BJ (cell line): ENCODE measurements around the gene TRAP1. TPM values are rescaled to one million over a fixed set of nuclear protein-coding genes. Genes with fewer than 3 reads are reported as not detected.
"Not testable (repeated sequence)": the region's sequence is repeated elsewhere in the genome, so short reads cannot be mapped to it uniquely, and the experiment has no call there.

Experiments
- CTCF ChIA-PET: fragments of 350-600 bp; formaldehyde crosslinking; extraction: SDS; loops from one replicate; lab custom pipeline; 2021; ENCODE audit warnings: antibody characterized with exemption, inconsistent platforms; lab: Yijun Ruan, JAX
- POLR2A ChIA-PET: fragments of 300-600 bp; sonication (Branson Sonifier 250); formaldehyde crosslinking; extraction: SDS; loops from one replicate; lab custom pipeline; 2021; ENCODE audit warnings: antibody characterized with exemption; lab: Charles Lee
- DNase-seq: peaks from one replicate; pipeline ENCODE4 v3.0.0-alpha.2; 2011; ENCODE audit warnings: low read depth
- H3K27me3 ChIP-seq: 2 replicates; pipeline ENCODE4 v1.6.0; 2011; ENCODE audit warnings: low read length; ENCODE audit not compliant: control insufficient read depth, insufficient read depth
- H3K36me3 ChIP-seq: 2 replicates; pipeline ENCODE4 v1.5.1; 2011; ENCODE audit warnings: low read length; ENCODE audit not compliant: control insufficient read depth, insufficient read depth
- H3K4me3 ChIP-seq: 2 replicates; pipeline ENCODE4 v1.5.1; 2011; ENCODE audit warnings: low read depth, mild to moderate bottlenecking, control low read depth, low read length
- polyA plus RNA-seq: library from polyadenylated mRNA; depleted of rRNA; stranded (reverse); fragments of >200 nt; gene quantifications from 2 replicates; pipeline ENCODE4 v1.2.3, GENCODE V29; 2011
- TF ChIP-seq, protein P1 (sequence below): IDR thresholded peaks from 2 replicates; pipeline ENCODE4 v1.5.1; 2011; ENCODE audit warnings: low read depth, mild to moderate bottlenecking, control low read depth, inconsistent platforms, low read length, moderate library complexity; ENCODE audit not compliant: insufficient read depth

The TRAP1 gene
- polyA plus RNA-seq, 1 experiment: 112 TPM

DNA sequence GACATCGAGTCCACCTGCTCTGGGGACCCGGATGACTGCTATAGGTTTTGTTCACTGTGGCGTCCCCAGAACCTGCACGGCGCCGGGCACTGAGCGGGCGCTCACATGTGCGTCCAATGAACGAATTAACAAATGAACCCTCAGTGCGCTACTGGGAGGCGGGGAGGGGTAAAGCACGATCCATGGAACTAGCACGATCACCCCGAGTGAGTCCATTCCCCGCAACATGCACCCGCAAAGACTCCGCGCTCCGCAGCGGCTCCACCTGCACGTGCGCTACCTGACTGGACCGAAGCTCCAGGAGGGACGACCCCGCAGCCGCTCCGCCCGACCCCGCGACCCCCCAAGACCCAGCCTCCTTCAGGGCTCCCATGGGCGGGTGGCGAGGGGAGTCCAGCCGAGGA, 491 bp downstream of the TRAP1 start:
- ChIA-PET POLR2A (no interaction called here), CTCF (interaction anchor here (1.2 to 1.7 kb wide), 2 partner anchors 27 to 30 kb away, joined by 3 to 5 read pairs; no protein-coding TSS in a partner anchor)
- peak overlapping the region; percentile 89 for H3K4me3 ChIP-seq
- H3K36me3 ChIP-seq: no peaks in the 10 kb centered on the region; the same call in 1 of the 2 replicates
- TF ChIP-seq, protein P1, sequence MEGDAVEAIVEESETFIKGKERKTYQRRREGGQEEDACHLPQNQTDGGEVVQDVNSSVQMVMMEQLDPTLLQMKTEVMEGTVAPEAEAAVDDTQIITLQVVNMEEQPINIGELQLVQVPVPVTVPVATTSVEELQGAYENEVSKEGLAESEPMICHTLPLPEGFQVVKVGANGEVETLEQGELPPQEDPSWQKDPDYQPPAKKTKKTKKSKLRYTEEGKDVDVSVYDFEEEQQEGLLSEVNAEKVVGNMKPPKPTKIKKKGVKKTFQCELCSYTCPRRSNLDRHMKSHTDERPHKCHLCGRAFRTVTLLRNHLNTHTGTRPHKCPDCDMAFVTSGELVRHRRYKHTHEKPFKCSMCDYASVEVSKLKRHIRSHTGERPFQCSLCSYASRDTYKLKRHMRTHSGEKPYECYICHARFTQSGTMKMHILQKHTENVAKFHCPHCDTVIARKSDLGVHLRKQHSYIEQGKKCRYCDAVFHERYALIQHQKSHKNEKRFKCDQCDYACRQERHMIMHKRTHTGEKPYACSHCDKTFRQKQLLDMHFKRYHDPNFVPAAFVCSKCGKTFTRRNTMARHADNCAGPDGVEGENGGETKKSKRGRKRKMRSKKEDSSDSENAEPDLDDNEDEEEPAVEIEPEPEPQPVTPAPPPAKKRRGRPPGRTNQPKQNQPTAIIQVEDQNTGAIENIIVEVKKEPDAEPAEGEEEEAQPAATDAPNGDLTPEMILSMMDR: no peak
- no peak for DNase-seq
- no peaks in the 10 kb centered on the region for H3K27me3 ChIP-seq

DNA sequence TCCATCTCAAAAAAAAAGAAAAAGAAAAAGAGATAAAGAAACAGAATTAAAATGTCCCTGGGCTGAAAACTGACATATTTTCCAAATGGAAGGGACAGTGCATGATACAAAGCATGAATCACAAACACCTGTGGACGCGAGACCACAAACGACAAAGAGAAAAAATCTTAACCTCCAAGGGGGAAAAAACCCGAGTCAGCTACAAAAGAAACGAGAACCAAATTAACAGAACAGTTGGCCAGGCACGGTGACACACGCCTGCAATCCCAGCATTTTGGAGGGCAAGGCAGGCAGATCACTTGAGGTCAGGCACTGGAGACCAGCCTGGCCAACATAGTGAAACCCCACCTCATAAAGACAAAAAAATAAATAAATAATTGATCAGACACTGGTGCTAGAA, 1.9 kb downstream of the TRAP1 start:
- ChIA-PET CTCF (interaction anchor here (0.7 to 0.9 kb wide), 2 partner anchors 20 to 25 kb away, joined by 3 read pairs; no protein-coding TSS in a partner anchor), POLR2A (no interaction called here)
- Histone ChIP-seq H3K36me3 (no peaks in the 10 kb centered on the region; the same call in 1 of the 2 replicates), H3K4me3 (no peak overlapping the region), H3K27me3 (no peaks in the 10 kb centered on the region)
- TF ChIP-seq, protein P1: no peak
- DNase-seq: no peak

DNA sequence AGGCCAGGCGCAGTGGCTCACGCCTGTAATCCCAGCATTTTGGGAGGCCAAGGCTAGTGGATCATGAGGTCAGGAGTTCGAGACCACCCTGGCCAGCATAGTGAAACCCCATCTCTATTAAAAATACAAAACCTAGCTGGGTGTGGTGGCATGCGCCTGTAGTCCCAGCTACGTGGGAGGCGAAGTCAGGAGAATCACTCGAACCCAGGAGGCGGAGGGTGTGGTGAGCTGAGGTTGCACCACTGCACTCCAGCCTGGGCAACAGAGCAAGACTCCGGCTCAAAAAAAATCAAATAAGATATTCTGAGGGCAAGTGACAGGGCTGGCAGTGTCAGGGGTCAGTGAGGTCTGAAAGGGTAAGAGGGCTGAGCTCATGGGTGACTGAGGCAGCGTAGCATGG, 2.9 kb downstream of the TRAP1 start:
- H3K36me3 ChIP-seq, DNase-seq, H3K27me3 ChIP-seq, H3K4me3 ChIP-seq, POLR2A ChIA-PET: not testable (repeated sequence)
- CTCF ChIA-PET: interaction anchor here (1.5 to 2.1 kb wide), 2 partner anchors 13 to 24 kb away, joined by 3 to 4 read pairs; no protein-coding TSS in a partner anchor

DNA sequence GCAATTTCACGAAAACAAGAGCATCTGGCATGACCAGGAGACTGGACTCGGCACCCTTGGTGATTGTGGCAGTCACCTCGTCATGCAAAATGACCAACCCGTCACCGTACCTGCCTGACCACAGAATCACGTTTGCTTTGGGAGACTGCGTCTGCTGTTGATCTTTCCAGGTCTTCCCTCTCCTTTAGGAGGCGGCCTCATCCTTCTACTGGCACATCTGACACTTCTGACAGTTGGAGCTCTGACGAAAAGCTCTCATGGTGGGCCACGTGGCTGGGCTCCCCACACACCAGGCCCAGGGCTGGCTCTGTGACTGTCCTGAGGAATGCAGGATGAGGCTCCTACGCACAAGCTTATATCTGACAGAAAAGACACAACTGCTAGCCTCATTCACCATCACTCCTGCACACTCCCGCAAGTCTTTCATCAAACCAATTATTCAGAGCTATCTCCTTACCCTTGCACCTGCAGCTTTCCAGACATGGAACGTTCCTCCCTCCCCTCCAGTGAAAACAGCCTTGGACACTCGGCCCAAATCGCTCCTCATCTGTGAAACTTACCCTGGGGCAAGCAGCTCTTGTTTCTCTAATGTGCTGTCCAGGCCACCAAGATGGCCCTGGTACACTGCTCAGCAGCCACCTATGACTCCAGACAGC, 3.6 kb downstream of the TRAP1 start:
- no peak for DNase-seq
- ChIA-PET POLR2A (no interaction called here), CTCF (interaction anchor here (1.5 to 2.1 kb wide), 2 partner anchors 13 to 24 kb away, joined by 3 to 4 read pairs; no protein-coding TSS in a partner anchor)
- no peak overlapping the region for H3K4me3 ChIP-seq
- H3K36me3 ChIP-seq: no peaks in the 10 kb centered on the region; the same call in 1 of the 2 replicates
- TF ChIP-seq, protein P1: no peak
- no peaks in the 10 kb centered on the region for H3K27me3 ChIP-seq

DNA sequence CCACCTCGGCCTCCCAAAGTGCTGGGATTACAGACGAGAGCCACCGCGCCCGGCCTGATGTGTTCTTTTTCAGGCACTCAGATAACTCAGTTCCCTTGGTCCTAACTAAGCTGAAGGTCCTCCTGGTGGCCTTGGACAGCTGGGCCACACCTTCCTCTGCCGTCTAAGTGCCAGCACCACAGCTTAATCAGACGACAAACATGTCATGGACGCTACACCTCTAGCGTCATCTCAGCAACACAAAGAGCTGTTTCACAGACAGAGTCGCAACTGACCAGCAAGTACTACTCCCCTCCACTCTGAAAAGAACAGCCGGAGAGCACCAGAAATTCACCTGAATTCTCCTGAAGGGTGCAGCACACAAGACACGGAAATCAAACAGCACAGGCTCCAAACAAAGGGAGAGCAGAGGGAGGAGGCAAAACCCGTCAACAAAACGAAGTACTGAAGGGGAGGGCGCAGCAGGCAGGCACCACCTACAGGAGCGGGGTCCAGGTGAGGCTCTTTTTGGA, 4.4 kb downstream of the TRAP1 start:
- no peaks in the 10 kb centered on the region for H3K27me3 ChIP-seq
- ChIA-PET POLR2A (no interaction called here), CTCF (interaction anchor here (1.5 to 2.1 kb wide), 2 partner anchors 12 to 23 kb away, joined by 3 to 4 read pairs; no protein-coding TSS in a partner anchor)
- TF ChIP-seq, protein P1: no peak
- no peaks in the 10 kb centered on the region; the same call in 1 of the 2 replicates for H3K36me3 ChIP-seq
- DNase-seq: no peak
- H3K4me3 ChIP-seq: no peak overlapping the region
